GM21619 (cell line): ENCODE measurements around the gene UBALD2.
"Not testable (repeated sequence)": the region's sequence is repeated elsewhere in the genome, so short reads cannot be mapped to it uniquely, and the experiment has no call there.

Source experiments
- ATAC-seq: cut with Tn5 transposase; IDR thresholded peaks from one replicate; pipeline ENCODE4 v1.9.1; 2021; ENCODE audit not compliant: unreplicated experiment

Gene UBALD2

DNA sequence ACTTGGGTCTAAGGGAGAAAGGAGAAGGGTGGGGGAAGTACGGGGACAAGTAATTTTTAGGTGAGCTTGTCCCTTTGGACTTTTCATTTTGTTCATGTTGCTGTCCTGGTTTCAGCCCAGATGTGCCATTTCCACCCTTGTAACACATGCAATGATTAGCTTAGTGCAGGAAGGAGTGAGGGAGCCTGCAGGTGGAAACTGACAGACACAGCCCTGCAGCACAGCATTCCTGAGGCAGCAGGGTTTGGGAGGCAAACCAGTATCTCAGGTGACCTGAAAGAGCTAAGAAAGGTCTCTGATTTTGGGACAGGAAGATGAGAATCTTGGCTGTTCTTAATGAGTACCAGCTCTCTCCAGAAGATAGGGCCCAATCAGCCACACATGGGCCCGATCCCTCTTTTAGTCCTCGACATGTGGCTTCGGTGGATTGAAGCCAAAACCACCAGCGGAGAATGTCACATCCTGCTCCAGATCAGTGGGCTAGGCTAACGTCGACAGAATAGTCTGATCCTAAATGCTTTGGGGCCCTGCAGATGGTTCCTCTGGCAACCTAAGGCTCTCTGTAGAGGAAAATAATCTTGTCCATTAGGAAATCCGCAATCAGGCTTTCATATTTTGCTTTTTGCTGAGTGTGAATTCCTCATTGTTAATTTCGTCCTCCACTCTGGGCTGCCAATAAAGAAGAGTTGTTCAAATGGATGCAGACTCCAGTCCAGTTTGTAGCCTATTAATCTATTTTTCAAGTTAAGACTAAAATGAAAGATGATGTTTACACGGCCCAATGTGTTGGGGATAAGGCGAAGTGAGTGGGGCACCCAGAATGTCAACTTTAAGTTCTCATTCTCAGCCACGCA is 21.1 kb upstream of the UBALD2 start:
- ATAC-seq: no peak

DNA sequence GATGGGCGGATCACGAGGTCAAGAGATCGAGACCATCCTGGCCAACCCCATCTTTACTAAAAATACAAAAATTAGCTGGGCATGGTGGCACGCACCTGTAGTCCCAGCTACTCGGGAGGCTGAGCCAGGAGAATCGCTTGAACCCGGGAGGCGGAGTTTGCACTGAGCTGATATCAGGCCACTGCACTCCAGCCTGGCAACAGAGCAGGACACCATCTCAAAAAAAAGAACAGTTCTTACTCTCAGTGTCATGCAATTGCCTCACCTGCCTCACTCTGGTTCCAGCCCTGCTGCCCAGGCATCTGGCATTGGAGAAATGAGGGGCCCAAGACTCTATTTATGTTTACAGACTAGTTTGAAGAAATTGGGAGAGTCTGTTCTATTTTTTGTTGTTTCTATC is 20.4 kb upstream of the UBALD2 start:
- not testable (repeated sequence) for ATAC-seq

- ATAC-seq: peak; percentile 94
Observed at GRCh38 chr17:76246080-76247066, 18.8 kb upstream of the UBALD2 start.

DNA sequence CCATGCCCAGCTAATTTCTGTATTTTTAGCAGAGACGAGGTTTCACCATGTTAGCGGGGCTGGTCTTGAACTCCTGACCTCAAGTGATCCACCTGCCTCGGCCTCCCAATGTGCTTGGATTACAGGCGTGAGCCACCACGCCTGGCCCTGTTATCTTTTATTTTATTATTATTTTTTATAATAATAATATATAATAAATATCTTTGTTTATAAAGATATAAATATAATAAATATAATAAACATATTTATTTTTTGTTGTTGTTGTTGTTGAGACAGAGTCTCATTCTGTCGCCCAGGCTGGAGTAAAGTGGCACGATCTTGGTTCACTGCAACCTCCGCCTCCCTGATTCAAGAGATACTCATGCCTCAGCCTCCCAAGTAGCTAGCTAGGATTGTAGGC is 17.8 kb upstream of the UBALD2 start:
- ATAC-seq: no peak

DNA sequence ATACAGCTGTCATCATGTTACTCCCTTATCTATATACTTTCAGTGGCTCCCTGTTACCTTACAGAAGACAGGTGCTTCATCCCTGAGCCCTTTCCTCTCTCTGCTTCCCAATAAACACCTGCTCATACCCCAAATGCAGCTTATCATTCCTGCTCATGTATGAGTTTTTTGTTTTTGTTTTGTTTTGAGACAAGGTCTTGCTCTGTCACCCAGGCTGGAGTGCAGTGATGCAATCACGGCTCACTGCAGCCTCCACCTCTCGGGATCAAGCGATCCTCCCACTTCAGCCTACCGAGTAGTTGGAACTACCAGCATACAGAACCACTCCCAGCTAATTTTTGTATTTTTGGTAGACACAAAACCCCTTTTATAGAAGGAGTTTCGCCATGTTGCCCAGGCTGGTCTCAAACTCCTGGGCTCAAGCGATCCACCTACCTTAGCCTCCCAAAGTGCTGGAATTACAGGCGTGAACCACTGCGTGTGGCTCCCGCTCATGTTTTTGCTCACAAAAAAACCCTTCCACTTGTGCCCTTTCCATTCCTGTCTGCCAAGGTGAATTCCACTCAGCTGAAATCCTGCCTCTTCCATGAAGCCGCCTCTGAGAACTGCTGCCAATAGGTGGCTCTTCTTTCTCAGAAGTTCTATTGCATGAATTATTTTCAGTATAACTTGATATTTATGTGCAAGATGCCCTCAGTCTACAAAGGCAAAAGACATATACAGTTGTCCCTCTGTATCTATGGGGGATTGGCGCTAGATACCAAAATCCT is 16.9 kb upstream of the UBALD2 start:
- no peak for ATAC-seq

- no peak for ATAC-seq
Observed at GRCh38 chr17:76250141-76250540, 15.0 kb upstream of the UBALD2 start.

DNA sequence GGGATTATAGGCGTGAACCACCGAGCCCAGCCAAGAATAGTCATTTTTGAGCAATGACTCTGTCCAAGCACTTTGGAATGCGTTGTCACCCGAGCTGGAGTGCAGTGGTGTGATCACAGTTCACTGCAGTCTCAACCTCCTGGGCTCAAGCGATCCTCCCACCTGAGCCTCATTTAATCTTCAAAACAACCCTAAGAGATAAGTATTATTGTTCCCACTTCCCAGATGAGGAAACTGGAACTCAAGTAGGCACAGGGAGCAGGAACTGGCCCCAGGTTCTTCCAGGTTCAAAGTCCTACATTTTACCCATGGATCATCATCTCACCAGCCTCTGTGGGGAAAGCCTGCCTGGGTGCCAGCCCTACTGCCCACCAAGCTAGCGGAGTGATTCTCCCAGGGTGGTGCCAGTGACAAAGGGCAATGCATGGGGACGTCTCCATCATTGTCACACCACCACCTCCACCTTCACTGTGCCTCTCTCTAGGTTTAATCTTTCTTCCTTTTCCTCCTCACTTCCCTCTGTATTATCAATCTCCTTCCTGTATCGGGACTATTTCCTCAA is 13.6 kb upstream of the UBALD2 start:
- no peak for ATAC-seq

DNA sequence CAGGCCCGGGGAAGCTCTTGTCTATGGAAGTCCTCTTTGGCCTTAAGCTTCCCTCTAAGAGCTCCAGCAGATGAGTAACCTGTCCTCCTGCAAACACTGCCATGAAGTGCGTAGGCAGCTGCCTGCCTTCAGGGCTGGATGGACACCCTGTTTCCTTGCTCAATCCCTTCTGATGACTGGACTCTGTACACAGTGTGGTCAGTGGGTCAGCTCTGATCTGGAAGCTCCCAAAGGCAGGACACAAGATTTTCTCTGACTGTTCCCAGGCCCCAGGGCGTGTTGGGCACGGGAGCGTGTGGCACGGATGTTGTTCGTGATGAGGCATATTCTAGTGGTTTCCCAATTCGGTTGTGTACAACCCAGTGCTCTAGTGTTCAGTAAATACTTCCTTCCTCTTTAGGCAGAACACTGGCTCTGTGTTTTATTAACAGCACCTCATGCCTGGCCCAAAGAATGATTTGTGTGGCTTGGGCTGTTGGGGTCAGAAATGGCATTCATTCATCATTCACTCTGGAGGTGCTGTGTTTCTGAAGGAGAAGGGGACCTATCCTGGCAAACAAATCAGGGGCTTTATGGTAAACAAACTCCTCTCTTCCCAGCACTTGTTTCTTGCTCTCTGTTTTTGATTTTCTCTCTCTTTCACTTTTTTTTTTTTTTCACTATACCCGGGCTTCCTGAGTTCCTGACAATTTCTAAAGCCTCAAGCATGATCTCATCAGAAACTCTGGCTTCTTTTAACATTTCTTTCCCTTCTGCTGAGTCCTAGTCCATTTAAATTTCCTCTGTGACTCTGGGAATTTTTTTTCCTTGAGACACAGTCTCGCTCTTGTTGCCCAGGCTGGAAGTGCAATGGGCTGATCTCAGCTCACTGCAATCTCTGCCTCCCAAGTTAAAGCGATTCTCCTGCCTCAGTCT is 12.9 kb upstream of the UBALD2 start:
- ATAC-seq: peak; percentile 64

DNA sequence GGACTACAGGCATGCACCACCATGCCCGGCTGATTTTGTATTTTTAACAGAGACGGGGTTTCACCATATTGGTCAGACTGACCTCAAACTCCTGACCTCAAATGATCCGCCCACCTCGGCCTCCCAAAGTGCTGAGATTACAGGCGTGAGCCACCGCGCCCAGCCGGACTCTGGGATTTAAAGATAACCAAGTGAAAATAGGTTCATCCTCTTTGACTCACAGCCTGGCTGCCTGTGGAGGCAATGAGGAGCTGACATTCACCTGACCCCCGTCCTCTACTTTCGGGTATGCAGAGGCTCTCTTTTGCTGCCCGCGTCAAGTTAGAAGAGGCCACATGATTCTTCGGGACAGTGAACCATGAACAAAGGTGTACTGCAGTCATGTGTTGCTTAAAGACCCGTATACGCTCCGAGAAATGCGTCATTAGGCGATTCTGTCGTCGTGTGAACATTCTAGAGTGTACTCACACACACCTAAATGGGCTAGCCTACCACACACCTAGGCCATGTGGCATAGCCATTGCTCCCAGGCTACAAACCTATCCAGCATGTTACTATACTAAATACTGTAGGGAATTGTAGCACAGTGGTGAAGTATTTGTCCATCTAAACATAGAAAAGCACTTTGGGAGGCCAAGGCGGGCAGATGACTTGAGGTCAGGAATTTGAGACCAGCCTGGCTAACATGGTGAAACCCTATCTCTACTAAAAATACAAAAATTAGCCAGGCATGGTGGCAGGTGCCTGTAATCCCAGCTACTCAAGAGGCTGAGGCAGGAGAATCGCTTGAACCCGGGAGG is 12.0 kb upstream of the UBALD2 start:
- ATAC-seq: not testable (repeated sequence)

DNA sequence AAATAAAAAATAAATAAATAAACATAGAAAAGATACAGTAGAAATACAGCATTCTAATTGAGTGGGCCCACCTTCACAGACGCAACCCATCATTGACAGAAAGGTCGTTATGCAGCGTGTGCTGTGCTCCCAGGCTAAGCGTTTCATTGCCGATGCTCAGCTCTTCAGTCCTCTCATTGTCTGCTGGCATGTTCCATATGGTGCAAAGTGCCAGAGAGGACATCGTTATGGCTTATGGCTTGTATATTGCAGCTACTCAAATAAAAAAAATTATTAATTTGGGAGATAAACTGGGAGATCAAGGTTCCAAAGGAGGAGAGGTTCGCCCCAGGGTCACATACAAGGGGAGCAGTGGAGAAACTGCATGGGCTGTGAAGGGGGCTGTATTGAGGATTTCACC is 11.3 kb upstream of the UBALD2 start:
- ATAC-seq: no peak

- ATAC-seq: no peak
Observed at GRCh38 chr17:76254275-76254674, 10.9 kb upstream of the UBALD2 start.

GRCh38 chr17:76255801-76256429 is 9.2 kb upstream of the UBALD2 start:
- ATAC-seq: no peak

GRCh38 chr17:76256430-76257050 is 8.6 kb upstream of the UBALD2 start:
- ATAC-seq: not testable (repeated sequence)

GRCh38 chr17:76260220-76260619 is 4.9 kb upstream of the UBALD2 start:
- ATAC-seq: no peak

DNA sequence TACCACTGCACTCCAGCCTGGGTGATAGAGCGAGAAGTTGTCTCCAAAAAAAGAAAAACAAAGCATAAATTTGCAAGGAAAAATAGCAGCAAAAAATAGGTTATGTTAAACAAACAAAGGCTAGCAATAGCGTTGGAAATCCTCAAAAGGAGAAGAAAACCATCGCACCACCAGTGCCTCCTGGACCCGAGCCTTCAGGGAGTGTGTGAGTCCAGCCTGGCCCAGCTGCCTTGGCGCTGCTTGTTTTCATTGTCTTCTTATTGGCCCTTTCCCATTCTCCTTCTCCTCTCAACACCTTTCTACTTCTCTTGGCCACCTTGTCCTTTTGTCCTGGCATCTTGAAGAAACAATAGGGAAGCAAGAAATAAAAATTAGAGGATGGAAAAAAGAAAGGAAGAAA is 4.5 kb upstream of the UBALD2 start:
- no peak for ATAC-seq

DNA sequence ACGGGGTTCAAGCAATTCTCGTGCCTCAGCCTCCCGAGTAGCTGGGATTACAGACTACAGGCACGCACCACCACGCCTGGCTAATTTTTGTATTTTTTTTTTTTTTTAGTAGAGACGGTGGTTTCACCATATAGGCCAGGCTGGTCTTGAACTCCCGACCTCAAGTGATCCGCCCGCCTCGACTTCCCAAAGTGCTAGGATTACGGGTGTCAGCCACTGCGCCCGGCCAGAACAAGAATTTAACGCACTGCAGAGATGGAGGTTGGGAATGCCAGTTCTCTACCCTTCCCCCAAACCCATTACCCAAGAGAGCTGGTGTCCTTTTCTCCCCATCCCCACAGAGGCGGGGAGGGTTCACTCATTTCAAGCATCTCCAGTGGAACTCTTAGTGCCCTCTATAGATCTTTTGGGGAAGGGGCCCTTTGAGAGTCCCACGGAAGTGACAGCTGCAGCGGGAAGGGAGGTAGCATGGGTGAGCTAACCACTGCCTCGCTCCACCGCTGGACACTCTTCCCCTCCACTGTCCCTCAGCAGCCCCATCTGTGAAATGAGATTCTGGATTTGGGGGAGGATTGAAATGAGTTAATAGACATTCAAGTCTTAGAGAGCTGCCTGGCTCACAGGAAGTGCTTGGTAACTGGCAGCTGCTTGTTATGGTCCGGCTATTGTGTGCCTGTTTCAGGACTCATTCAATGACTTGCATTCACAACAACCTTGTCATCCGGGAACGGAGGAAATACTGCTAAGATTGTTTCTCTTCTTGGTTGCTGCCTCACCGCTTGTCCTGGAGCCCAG is 3.5 kb upstream of the UBALD2 start:
- ATAC-seq: no peak

DNA sequence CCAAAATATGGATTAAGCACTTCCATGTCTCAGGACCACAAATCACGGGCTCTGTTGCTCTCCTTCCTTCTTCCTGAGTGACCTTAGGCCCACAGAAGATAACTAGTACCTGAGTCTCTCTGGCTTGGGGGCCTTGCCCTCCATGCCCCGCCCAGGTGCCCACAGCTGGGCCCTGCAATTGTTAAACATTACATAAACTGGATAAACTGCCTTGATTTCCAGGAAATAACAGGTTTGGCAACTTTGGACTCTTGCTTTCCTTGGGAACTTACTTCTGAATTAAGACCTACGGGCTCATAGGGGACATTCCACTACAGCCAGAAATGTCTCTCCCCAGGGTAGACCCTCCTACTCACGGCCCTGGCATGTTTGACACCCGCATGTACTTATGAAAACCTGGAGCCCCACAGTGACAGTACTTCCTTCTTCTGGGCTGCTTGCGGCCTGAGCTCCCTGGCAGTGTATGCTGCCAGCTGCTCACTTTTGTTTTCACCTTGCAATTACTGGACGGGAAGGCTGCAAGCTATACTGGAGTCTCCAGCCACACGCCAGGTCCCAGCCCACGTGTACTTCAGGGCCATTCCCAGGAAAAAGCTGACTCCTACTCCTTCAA is 2.3 kb upstream of the UBALD2 start:
- no peak for ATAC-seq
